ENCODE measurements around the gene ZNF296. TPM values are rescaled to one million over a fixed set of nuclear protein-coding genes. Genes with fewer than 3 reads are reported as not detected.
"Not testable (repeated sequence)": the region's sequence is repeated elsewhere in the genome, so short reads cannot be mapped to it uniquely, and the experiment has no call there.

ZNF296 gene
- polyA plus RNA-seq, result 6.6 TPM
- long read RNA-seq, donor 1, partial matches to known transcripts, result 0 of 1 reads
- long read RNA-seq, donor 1, other reads (novel, unspliced or antisense), result 0 of 1 reads
- long read RNA-seq, donor 2, partial matches to known transcripts, result 0 of 3 reads
- long read RNA-seq, donor 2, other reads (novel, unspliced or antisense), result 0 of 3 reads
- long read RNA-seq, donor 3, partial matches to known transcripts, result 0 of 4 reads
- long read RNA-seq, donor 3, other reads (novel, unspliced or antisense), result 0 of 4 reads
- long read RNA-seq, donor 4, partial matches to known transcripts, result 0 of 1 reads
- long read RNA-seq, donor 4, other reads (novel, unspliced or antisense), result 0 of 1 reads
- long read RNA-seq, donor 5, result 0 reads
- long read RNA-seq, donor 6, partial matches to known transcripts, result 0 of 1 reads
- long read RNA-seq, donor 6, other reads (novel, unspliced or antisense), result 0 of 1 reads
- long read RNA-seq, donor 7, partial matches to known transcripts, result 0 of 1 reads
- long read RNA-seq, donor 7, other reads (novel, unspliced or antisense), result 0 of 1 reads
- long read RNA-seq, donor 8, transcript ZNF296-201 (3 exons, 1,744 nt), result major isoform, 6 of 6 reads
- long read RNA-seq, donor 8, partial matches to known transcripts, result 0 of 6 reads
- long read RNA-seq, donor 8, other reads (novel, unspliced or antisense), result 0 of 6 reads
- long read RNA-seq, donor 9, partial matches to known transcripts, result 0 of 1 reads
- long read RNA-seq, donor 9, other reads (novel, unspliced or antisense), result 0 of 1 reads
- long read RNA-seq, donor 10, partial matches to known transcripts, result 0 of 2 reads
- long read RNA-seq, donor 10, other reads (novel, unspliced or antisense), result 0 of 2 reads
- long read RNA-seq, donor 11, partial matches to known transcripts, result 0 of 4 reads
- long read RNA-seq, donor 11, other reads (novel, unspliced or antisense), result 0 of 4 reads

DNA sequence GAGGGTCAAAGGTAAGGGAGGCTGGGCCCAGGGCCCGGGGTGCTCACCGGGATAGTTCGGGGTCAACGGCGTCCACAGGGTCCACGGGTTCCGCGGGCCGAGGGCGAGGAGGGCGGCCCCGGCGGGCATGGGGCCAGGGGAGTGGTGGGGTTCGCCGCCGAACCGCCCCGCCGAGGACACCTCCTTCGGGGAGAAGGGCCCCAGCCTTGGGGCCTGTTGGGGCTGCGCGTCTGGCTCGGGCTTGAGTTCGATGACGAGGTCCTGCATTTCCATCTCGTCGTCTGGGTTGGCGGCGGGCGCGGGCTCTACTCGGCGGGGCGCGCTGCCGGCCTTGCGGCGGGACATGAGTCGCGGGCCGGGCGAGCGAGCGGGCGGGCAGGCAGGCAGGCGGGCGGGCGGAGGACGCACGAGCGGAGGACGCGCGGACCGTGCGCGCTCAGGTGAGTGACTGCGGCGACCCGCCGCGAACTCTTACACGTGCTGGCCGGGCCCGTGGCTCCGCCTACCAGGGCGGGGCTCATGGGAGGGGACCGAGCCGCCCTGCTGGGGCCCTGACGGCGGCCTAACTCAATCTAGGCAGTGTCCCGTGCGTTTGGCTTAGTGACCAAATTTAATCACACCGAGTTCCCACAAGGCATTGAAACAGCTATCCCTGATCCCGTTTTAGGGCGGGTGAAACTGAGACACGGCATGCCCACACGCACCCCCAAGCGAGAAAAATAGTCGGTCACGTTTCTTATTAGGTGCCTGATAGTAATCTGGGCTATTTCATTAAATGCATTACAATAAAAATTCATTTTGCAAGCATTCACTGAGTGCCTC lies at the start of gene ZNF296:
Gene ZNF296 (minus strand): TSS at position 450 of the 822 bp plus-strand sequence. CDS start 105 bp downstream, at position 345.
- H3K9me3 ChIP-seq (ENCODE audit: control insufficient read depth, low read depth, low read length), result no peaks in the 10 kb centered on the region
- WGBS (ENCODE audit: insufficient coverage, low lambda C conversion rate), result no CpG with 5 or more reads among the region's 81 CpGs
- H3K36me3 ChIP-seq (ENCODE audit: control insufficient read depth, insufficient read depth, low read length), result peaks cover 10% of the 10 kb centered on the region
- no peaks in the 10 kb centered on the region for H3K27me3 ChIP-seq (ENCODE audit: control insufficient read depth, insufficient read depth, low read length)
- peaks cover 35% of the 10 kb centered on the region for H3K4me1 ChIP-seq (ENCODE audit: control insufficient read depth, insufficient read depth, low read length)
- H3K27ac ChIP-seq (ENCODE audit: low read length), result peak within 1 kb of the TSS; percentile 50
- peak within 1 kb of the TSS; percentile 44 for H3K4me3 ChIP-seq (ENCODE audit: low read length)
- DNase-seq, result peak; percentile 83 to 91

- Histone ChIP-seq H3K36me3 (ENCODE audit: control insufficient read depth, insufficient read depth, low read length) (peaks cover 10% of the 10 kb centered on the region), H3K27me3 (ENCODE audit: control insufficient read depth, insufficient read depth, low read length) (no peaks in the 10 kb centered on the region), H3K4me3 (ENCODE audit: low read length) (no peak overlapping the region), H3K4me1 (ENCODE audit: control insufficient read depth, insufficient read depth, low read length) (peaks cover 44% of the 10 kb centered on the region), H3K9me3 (ENCODE audit: control insufficient read depth, low read depth, low read length) (no peaks in the 10 kb centered on the region), H3K27ac (ENCODE audit: low read length) (no peak overlapping the region)
- no CpG with 5 or more reads among the region's 9 CpGs for WGBS (ENCODE audit: insufficient coverage, low lambda C conversion rate)
- no peak for DNase-seq
Measured at GRCh38 chr19:45125360-45125759, 49.1 kb upstream of the ZNF296 start.

DNA sequence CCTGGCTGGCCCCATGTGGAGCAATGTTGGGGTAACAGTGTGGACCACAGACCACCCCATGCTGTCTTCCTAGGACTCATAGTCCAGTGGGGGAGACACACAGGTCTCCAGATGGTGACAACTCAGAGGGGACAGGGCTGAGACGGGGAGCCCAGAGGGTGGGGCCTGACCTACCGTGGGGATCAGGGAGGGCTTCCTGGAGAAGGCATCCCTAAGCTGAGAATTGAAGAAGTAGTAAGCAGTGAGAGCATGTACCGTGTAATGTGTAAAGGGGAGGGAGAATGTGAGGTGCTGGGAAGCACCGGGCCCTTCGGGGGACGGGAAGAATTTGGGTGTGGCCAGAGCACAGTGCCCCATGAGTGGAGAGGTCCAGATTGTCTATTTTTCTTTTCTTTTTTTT lies 47.7 kb upstream of the ZNF296 start:
- Histone ChIP-seq H3K4me1 (ENCODE audit: control insufficient read depth, insufficient read depth, low read length) (peaks cover 36% of the 10 kb centered on the region), H3K27ac (ENCODE audit: low read length) (no peak overlapping the region), H3K4me3 (ENCODE audit: low read length) (no peak overlapping the region), H3K27me3 (ENCODE audit: control insufficient read depth, insufficient read depth, low read length) (no peaks in the 10 kb centered on the region), H3K9me3 (ENCODE audit: control insufficient read depth, low read depth, low read length) (no peaks in the 10 kb centered on the region), H3K36me3 (ENCODE audit: control insufficient read depth, insufficient read depth, low read length) (peaks cover 10% of the 10 kb centered on the region)
- no CpG with 5 or more reads among the region's 6 CpGs for WGBS (ENCODE audit: insufficient coverage, low lambda C conversion rate)
- DNase-seq, result no peak

DNA sequence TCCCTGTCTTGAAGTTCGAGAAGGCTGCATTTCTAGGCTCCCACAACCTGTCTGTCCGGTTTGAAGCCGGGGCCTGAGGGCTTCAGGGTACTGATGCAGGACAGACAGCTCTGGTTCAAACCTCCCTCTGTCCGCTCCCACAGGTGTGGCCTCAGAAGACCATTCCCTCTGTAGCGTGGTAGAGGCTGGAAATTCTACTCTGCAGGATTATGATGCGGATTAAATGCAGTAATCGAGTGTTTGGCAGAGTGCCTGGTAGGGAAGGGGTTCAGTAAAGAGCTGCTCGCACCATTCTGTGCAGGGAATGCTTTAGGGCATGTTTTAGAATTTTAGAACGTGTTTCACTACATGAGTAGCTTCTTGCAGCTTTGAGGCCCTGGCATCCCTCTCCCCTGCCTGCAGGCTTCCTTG lies 47.2 kb upstream of the ZNF296 start:
- Histone ChIP-seq H3K9me3 (ENCODE audit: control insufficient read depth, low read depth, low read length) (no peaks in the 10 kb centered on the region), H3K27me3 (ENCODE audit: control insufficient read depth, insufficient read depth, low read length) (no peaks in the 10 kb centered on the region), H3K4me3 (ENCODE audit: low read length) (no peak overlapping the region), H3K4me1 (ENCODE audit: control insufficient read depth, insufficient read depth, low read length) (peaks cover 36% of the 10 kb centered on the region), H3K27ac (ENCODE audit: low read length) (no peak overlapping the region), H3K36me3 (ENCODE audit: control insufficient read depth, insufficient read depth, low read length) (peaks cover 7% of the 10 kb centered on the region)
- no peak for DNase-seq
- no CpG with 5 or more reads among the region's 9 CpGs for WGBS (ENCODE audit: insufficient coverage, low lambda C conversion rate)

- peaks cover 41% of the 10 kb centered on the region for H3K4me1 ChIP-seq (ENCODE audit: control insufficient read depth, insufficient read depth, low read length)
- H3K27ac ChIP-seq (ENCODE audit: low read length), result no peak overlapping the region
- WGBS (ENCODE audit: insufficient coverage, low lambda C conversion rate), result no CpG with 5 or more reads among the region's 6 CpGs
- H3K4me3 ChIP-seq (ENCODE audit: low read length), result no peak overlapping the region
- no peak for DNase-seq
- H3K9me3 ChIP-seq (ENCODE audit: control insufficient read depth, low read depth, low read length), result no peaks in the 10 kb centered on the region
- H3K27me3 ChIP-seq (ENCODE audit: control insufficient read depth, insufficient read depth, low read length), result no peaks in the 10 kb centered on the region
- H3K36me3 ChIP-seq (ENCODE audit: control insufficient read depth, insufficient read depth, low read length), result peaks cover 7% of the 10 kb centered on the region
Measured at GRCh38 chr19:45122832-45123231, 46.6 kb upstream of the ZNF296 start.

- peaks cover 7% of the 10 kb centered on the region for H3K36me3 ChIP-seq (ENCODE audit: control insufficient read depth, insufficient read depth, low read length)
- no peaks in the 10 kb centered on the region for H3K27me3 ChIP-seq (ENCODE audit: control insufficient read depth, insufficient read depth, low read length)
- peaks cover 49% of the 10 kb centered on the region for H3K4me1 ChIP-seq (ENCODE audit: control insufficient read depth, insufficient read depth, low read length)
- no peak for DNase-seq
- no peak overlapping the region for H3K27ac ChIP-seq (ENCODE audit: low read length)
- H3K9me3 ChIP-seq (ENCODE audit: control insufficient read depth, low read depth, low read length), result no peaks in the 10 kb centered on the region
- WGBS (ENCODE audit: insufficient coverage, low lambda C conversion rate), result no CpG with 5 or more reads among the region's 11 CpGs
- H3K4me3 ChIP-seq (ENCODE audit: low read length), result no peak overlapping the region
Measured at GRCh38 chr19:45121827-45122345, 45.6 kb upstream of the ZNF296 start.

DNA sequence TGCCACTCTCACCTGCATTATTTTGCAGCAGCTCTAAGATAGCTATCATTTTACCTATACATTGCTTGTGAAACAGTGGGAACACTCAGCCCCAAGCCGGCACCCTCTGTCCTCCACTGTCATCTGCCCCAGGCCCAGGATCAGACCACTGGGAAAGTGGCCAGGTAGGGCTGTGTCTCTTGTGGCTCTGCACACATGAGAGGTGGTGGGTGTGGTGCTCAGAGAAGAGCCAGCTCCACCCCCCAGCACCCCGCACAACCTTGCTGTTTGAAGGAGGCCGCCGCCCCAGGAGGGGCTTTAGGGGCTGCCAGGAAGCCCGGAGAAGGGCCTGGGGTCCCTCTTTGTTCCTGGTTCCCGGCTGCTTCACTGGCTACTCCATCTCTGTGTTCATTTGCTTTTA lies 43.3 kb upstream of the ZNF296 start:
- Histone ChIP-seq H3K36me3 (ENCODE audit: control insufficient read depth, insufficient read depth, low read length) (peaks cover 7% of the 10 kb centered on the region), H3K9me3 (ENCODE audit: control insufficient read depth, low read depth, low read length) (no peaks in the 10 kb centered on the region), H3K27ac (ENCODE audit: low read length) (no peak overlapping the region), H3K4me1 (ENCODE audit: control insufficient read depth, insufficient read depth, low read length) (peaks cover 52% of the 10 kb centered on the region), H3K4me3 (ENCODE audit: low read length) (no peak overlapping the region), H3K27me3 (ENCODE audit: control insufficient read depth, insufficient read depth, low read length) (no peaks in the 10 kb centered on the region)
- DNase-seq, result no peak
- WGBS (ENCODE audit: insufficient coverage, low lambda C conversion rate), result no CpG with 5 or more reads among the region's 6 CpGs

DNA sequence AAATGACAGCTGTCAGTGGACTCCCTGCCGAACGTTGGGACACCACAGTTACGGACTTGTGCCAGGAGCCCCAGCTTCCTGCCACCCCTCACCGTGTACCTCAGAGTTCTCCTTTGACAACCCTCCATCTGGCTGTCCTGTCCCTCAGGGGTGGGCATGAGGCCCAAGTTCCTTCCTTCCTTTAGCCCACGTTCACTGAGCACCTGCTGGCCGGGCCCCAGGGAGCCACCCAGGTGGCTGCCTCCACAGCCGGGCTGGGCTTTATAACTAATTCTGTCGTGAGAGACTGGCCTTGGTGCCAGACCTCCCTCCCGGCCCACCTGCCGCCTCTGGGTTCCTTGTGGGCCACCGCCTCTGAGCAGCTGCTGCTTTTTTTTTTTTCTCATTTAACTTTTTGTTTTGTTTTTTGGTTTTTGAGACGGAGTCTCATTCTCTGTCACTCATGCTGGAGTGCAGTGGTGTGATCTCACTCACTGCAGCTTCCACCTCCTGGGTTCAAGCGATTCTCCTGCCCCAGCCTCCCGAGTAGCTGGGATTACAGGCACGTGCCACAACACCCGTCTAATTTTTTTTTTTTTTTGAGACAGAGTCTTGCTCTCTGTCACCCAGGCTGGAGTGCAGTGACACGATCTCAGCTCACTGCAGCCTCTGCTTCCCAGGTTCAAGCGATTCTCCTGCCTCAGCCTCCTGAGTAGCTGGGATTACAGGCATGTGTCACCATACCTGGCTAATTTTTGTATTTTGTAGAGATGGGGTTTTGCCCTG lies 42.5 kb upstream of the ZNF296 start:
- WGBS (ENCODE audit: insufficient coverage, low lambda C conversion rate), result no CpG with 5 or more reads among the region's 18 CpGs
- H3K27me3 ChIP-seq (ENCODE audit: control insufficient read depth, insufficient read depth, low read length); H3K9me3 ChIP-seq (ENCODE audit: control insufficient read depth, low read depth, low read length); H3K4me3 ChIP-seq (ENCODE audit: low read length); H3K36me3 ChIP-seq (ENCODE audit: control insufficient read depth, insufficient read depth, low read length); DNase-seq: not testable (repeated sequence)
- H3K27ac ChIP-seq (ENCODE audit: low read length), result peak overlapping the region; percentile 26
- H3K4me1 ChIP-seq (ENCODE audit: control insufficient read depth, insufficient read depth, low read length), result peaks cover 55% of the 10 kb centered on the region

DNA sequence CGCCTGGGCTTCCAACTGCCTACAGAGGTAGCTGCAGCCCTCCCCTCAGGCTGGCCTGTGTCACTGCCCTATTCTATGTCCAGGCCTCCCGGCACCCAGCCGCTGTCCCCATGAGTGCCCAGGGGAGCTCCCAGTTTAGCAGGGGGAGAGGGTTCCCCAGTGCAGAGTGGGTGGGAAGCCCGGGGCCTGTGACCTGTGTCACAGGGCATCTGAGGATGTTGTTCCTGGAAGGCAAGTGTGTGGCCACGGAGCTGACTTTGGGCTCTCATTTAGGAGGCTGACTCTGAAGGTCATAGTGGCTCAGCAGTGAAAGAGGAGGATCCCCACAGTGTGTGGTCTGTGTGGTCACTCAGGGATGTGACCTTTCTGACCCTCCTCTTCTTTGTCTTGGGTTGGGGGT lies 41.8 kb upstream of the ZNF296 start:
- whole genome bisulfite sequencing (ENCODE audit: insufficient coverage, low lambda C conversion rate), result no CpG with 5 or more reads among the region's 5 CpGs
- no peak overlapping the region for H3K4me3 ChIP-seq (ENCODE audit: low read length)

More for the DNA sequence above, 41.8 kb upstream of the ZNF296 start:
- Histone ChIP-seq H3K27me3 (ENCODE audit: control insufficient read depth, insufficient read depth, low read length) (no peaks in the 10 kb centered on the region), H3K9me3 (ENCODE audit: control insufficient read depth, low read depth, low read length) (no peaks in the 10 kb centered on the region), H3K36me3 (ENCODE audit: control insufficient read depth, insufficient read depth, low read length) (peaks cover under 1% of the 10 kb centered on the region), H3K4me1 (ENCODE audit: control insufficient read depth, insufficient read depth, low read length) (peaks cover 56% of the 10 kb centered on the region), H3K27ac (ENCODE audit: low read length) (peak overlapping the region; percentile 32)
- DNase-seq, result no peak

Measured in large intestine (tissue), 12 donors.